GM21447 (cell line): Measurements from ENCODE around the gene KANTR.

ENCODE experiments used
- ATAC-seq: cut with Tn5 transposase; IDR thresholded peaks from one replicate; pipeline ENCODE4 v1.9.1; 2021; ENCODE audit not compliant: unreplicated experiment

The KANTR gene

DNA sequence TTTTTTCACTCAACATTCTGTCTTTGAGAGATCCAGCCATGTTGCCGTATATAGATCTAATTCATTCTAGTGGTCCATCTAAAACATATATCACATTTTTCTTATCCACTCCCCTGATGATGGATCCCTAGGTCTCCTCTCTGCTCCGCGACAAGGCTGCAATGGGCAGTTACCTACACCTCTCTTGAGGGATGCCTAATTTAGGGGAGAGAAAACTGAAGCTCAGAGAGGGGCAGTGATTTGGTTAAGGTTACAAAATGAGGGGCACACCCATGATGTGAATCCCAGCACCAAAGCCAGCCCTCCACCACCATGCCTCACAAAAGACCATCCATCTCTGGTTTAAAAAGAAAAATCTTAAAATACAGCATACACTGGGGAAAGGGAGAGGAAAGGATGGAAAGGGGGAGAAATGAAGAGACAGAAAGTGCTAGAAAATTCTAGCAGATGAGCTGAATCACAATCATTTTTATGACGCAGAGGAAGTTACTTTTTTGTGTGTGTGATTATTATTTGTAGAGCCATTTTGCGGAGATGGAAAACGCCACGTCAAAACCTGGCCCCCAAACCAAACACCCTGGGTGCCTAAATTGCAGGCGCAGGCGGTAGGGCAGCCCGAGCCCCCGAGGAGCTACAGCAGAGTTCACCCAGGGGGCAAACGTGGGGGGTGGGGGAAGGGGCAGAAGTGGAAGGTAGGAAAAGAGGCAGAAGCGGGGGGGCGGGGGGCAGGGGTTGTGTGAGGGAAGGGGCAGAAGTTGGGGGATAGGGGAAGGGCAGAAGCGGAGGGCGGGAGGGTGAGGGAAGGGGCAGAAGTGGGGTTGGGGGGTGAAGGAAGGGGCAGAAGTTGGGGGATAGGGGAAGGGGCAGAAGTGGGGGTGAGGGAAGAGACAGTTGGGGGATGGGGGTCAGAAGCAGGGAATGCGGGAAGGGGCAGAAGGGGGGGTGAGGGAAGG, 13.0 kb upstream of the KANTR start:
- no peak for ATAC-seq

DNA sequence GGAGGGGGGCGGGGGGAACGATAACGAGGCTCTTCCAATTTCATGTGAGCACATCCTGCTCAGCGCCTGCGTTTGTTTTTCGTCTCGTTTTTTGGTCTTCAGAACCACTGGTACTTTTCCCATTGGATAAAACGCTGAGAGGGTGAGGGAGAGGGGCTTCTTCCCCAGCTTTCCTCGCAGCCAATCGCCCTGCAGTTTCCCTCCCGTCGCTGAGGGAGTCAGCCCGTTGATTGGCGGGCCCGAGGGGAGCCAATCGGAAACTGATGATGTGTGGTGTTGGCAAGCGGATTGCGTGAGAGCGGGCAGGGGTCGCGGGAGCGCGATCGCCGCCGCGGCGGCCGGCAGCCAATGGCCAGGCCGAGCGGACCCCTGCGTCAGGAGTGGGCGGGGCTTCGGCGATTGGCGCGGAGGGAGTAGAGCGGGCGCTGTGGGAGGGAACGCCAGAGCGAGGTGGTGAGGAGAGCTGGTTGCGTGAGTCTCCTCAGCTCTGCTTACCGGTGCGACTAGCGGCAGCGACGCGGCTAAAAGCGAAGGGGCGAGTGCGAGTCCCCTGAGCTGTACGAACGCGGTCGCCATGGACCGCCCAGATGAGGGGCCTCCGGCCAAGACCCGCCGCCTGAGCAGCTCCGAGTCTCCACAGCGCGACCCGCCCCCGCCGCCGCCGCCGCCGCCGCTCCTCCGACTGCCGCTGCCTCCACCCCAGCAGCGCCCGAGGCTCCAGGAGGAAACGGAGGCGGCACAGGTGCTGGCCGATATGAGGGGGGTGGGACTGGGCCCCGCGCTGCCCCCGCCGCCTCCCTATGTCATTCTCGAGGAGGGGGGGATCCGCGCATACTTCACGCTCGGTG, 11.8 kb upstream of the KANTR start, which contains the start of gene TSPYL2:
TSPYL2 (plus strand) TSS at position 443 of the 848 bp plus-strand sequence; CDS start at position 575, 132 bp downstream.
- peak; percentile 94 for ATAC-seq

DNA sequence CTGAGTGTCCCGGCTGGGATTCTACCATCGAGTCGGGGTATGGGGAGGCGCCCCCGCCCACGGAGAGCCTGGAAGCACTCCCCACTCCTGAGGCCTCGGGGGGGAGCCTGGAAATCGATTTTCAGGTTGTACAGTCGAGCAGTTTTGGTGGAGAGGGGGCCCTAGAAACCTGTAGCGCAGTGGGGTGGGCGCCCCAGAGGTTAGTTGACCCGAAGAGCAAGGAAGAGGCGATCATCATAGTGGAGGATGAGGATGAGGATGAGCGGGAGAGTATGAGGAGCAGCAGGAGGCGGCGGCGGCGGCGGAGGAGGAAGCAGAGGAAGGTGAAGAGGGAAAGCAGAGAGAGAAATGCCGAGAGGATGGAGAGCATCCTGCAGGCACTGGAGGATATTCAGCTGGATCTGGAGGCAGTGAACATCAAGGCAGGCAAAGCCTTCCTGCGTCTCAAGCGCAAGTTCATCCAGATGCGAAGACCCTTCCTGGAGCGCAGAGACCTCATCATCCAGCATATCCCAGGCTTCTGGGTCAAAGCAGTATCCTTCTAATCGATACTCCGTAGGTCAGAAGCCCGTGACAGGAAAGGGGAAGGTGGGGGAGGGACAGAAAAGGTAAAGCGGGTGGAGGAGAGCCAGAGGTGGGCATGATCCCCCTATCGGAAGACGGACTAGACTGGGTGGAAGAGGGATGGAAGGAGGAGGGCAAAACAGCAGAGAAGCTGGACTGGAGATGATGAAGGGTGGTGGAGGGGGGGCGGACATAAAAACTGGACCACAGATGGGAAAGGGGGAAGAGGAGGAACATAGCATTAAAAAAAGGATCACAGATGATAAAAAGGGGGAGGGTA, 10.9 kb upstream of the KANTR start:
- no peak for ATAC-seq

DNA sequence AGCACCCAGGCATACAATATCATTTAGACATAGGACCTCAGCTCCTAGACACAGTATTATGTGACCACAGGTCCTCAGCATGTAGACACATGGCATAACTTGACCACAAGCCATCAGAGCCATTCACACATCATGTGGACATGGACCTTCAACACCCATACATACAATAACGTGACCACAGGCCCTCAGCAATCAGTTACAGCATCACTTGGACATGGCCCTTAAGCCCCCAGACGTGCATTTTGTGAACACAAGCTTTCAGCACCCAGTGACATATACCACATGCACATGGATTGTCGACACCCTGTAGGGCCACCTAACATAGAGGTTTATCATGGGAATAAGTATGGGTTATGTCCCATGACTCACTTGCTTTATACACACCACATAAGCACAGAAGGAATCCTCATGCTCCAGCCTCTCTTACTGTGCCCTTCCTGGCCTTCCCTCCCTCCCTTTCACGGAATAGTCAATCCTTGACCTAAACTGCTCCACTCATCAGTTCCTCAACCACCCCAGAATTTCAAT, 9.8 kb upstream of the KANTR start:
- no peak for ATAC-seq

DNA sequence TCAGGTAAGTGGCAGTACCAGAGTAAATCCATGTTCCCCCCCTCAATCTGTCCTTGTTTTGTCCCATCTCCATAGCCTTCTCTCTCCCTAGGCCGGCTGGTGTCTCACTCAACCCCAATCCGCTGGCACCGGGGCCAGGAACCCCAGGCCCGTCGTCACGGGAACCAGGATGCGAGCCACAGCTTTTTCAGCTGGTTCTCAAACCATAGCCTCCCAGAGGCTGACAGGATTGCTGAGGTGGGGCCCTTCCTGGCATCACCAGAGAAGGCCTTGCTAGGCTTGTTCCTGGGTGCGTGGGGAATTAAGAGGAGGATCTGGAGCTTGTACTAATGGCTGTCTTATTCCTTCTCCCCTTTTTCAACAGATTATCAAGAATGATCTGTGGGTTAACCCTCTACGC, 9.1 kb upstream of the KANTR start:
- ATAC-seq, result no peak

DNA sequence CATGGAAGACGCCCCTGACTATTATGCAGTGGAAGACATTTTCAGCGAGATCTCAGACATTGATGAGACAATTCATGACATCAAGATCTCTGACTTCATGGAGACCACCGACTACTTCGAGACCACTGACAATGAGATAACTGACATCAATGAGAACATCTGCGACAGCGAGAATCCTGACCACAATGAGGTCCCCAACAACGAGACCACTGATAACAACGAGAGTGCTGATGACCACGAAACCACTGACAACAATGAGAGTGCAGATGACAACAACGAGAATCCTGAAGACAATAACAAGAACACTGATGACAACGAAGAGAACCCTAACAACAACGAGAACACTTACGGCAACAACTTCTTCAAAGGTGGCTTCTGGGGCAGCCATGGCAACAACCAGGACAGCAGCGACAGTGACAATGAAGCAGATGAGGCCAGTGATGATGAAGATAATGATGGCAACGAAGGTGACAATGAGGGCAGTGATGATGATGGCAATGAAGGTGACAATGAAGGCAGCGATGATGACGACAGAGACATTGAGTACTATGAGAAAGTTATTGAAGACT, 8.2 kb upstream of the KANTR start:
- ATAC-seq, result no peak

DNA sequence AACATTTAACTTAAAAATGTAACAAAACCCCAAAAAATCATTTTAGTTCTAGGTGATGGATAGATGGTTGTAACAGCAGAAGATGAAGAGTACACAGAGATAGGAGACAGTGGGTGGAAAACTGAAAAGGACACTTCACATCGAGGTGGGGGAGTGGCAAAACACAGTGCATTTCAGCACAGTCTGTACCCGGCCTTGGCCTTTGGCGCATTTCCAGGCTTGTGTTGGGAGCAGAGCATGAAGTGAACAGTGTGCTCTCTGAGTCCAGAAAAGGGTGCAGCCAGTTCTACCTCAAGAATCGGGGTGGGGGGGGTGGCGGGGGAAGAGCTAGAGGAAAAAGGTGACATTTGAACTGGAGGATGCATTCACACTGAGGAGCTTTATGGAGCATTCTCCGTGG, 7.5 kb upstream of the KANTR start:
- ATAC-seq, result no peak

DNA sequence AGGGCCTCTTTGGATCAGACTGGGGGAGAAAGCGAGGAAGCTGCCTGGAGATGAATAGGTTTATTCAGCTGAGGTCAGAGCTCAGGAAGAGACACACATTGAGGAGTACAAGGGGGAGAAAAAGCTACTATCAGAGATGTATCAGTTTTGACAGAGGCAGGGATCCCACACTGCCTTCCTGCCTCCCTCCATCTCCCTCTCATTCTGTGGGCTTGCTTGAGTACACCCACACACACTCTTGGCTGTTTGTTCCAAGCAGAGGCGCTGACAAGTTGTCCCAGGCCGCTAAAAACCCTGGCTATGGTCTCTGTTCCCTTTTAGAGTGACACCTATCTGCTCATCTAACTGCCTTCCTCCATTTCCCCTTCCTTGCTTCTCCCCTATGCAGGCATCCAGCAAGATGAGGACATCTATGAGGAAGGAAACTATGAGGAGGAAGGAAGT, 6.5 kb upstream of the KANTR start:
- no peak for ATAC-seq

DNA sequence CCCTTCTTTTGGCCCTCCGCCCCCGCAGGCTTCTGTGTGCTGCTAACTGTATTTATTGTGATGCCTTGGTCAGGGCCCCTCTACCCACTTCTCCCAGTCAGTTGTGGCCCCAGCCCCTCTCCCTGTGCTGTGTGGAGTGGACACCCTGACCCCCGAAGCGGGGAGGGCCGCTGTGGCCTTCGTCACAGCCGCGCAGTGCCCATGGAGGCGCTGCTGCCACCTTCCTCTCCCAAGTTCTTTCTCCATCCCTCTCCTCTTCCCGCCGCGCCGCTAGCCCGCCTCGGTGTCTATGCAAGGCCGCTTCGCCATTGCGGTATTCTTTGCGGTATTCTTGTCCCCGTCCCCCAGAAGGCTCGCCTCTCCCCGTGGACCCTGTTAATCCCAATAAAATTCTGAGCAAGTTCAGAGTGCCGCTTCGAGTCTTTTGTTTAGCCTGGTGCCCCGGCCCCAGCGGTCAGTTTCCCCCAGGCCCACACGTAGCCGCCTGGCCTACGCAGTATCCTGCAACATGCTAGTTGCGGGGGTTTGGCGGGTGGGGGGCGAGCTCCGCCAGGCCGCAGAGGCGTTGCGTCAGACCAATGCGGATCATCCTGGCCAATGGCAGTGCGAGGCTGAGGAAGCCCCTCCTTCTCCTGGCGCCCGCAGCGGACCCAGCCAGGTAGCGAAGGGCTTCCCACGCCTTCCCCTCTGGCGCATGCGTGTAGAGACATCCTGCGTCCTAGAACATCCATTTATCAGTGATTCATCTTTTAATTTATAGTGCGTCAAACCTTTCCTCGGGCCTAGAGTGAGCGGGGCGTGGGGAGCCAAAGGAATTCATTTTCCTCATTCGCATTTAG, 5.6 kb upstream of the KANTR start:
- ATAC-seq, result peak; percentile 52

DNA sequence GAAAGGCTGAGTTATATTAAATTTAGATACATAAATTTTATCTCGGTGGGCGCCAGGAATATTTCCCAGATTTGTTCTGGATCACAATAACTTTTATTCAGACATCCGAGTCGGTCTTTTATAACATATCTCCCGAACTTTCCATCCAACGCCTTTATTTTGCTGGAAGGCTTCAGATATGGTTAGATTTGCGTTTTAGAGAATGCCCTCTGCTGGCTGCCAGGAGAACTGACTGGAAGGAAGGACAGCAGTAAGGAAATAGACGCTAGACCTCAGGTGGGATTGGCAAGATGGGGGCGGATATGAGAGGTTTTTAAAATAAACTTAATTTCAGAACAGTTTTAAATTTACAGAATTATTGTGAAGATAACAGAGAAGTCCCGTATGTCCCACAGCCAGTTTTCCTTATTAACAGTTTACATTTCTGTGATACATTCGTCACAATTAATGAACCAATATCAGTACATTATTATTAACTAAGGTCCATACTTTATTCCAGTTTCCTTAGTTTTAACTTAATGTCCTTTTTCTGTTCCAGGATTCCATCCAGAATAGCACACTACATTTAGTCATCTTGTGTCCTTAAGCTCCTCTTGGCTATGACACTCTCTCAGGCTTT, 4.6 kb upstream of the KANTR start:
- ATAC-seq, result no peak

DNA sequence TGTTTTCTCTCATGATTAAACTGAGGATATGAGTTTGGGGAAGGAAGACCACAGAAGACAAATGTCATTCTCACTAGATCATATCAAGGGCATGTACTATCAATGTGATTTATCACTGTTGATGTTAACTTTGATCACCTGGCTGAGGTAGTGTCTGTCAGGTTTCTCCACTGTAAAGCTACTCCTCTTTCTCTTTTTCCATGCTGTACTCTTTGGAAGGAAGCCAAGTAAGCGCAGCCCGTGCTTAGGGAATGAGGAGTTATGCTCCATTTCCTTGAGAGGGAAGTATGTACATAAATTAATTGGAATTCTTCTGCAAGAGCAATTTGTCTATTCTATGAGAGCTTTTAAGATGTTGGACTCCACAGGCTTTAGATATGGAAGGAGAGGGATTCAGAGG, 4.0 kb upstream of the KANTR start:
- no peak for ATAC-seq

DNA sequence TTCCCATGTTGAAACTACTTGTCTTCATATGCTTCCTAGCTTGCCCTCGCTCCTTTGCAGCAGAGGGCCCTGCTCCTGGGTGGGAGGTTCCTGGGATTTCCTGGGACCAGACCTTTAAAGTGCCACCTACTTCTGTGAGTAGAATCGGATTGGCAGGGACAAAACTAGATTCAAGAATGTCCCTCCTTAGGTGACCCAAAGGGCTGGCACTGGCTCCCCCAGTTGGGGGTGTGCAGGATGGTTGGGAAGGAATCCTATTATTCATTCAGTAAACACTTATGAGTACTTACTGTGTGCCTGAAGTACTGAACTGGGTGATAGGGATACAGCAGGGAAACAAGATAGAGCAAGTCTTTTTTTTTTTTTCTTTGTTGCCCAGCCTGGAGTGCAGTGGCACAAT, 2.6 kb upstream of the KANTR start:
- ATAC-seq, result no peak

DNA sequence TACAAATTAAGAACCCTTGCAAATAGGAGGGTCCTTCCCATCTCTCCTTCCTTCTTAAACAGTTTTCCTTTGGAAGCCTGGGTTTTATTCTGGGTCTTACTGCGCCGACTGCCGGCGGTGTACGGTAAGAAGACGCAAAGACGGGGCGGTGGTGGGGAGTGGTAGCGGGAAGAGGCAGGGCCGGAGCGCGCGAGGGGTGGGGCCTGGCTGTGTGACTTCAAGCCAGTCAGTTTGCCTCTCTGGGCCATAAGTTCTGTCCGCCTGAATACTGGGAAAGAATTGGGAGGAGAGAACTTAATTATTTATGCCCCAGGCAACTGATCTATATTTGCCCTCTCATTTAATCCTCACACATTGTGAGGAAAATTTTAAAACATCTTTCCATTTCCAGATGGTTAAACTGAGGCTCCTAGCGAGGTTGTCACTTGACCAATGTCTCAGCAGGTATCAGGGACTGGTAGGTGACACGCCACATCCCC, 726 bp upstream of the KANTR start:
- no peak for ATAC-seq

DNA sequence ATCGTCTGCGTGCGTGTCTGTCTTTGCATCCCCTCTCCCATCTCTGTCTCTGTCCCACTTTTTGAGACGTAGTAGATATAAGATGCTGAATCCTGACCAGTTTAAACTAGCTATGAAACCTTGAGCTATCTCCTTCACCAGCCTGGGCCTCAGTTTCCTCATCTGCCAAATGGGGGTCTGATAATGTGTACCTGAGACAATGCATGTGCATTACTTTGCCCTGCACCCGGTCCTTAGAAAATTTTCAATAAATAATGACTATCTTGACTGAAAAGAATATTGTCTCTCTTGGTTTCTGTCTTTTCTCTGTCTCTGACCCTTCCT, 602 bp downstream of the KANTR start:
- ATAC-seq, result no peak

DNA sequence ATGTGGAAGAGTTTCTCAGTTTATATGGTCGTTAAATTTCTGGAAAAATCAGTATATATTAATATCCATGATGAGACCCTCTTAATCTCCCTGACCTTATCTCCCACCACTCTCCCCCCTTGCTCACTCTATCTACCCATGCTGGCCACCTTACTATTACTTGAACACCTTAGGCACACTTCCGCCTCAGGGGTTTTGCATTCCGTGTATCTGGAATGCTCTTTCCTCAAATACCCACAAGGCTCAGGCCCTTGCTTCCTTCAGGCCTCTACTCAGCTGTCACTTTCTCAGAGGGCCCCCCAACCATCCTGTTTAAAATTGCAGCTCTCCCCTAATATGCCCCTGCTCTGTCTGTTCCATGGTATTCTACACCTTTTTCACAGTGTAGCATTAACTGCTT, 1.9 kb downstream of the KANTR start:
- ATAC-seq, result no peak

DNA sequence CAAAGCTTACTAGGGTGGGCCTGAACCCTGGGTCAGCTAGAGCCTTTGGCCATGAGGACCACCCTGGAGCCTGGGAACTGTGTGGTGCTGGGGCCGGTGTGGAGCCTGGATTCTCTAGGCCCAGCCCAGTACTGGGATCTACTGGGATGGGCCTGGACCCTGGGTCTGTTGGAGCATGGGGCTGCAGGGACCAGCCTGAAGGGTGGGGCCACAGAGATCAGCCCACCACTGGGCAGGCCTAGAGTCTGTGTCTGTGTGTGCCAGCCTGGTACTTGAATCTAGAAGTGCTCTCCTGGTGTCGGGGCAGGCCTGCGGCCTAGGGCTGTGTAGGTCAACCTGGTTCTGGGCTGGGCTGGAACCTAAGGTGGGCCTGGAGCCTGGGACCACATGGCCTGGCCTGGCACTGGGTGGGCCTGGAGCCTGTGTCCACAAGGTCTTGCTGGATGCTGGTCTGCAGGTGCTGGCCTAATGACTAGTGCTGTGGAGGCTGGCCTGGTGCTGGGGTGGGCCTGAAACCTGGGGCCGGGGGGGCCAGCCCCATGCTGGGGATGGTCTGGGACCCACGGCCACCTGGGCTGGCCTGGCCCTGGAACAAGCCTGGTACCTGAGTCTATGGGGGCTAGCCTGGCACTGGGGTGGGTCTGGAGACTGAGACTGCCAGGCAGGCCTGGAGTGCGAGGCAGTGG, 21.1 kb downstream of the KANTR start:
- ATAC-seq, result no peak

DNA sequence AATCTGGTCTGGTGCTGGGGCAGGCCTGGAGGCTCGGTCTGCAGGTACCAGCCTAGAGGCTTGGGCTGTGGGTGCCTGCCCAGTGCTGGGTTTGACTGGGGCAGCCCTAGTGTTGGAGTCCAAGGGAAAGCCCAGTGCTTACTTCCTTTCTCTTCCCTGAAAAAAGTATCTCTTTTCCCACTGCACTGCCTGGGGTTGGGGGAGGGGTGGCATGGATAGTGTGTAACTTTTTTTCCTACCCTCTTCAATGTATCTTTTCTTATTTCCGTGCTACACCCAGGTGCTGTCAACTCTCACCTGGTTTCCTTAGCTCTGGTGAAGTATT, 21.6 kb downstream of the KANTR start:
- ATAC-seq, result no peak

DNA sequence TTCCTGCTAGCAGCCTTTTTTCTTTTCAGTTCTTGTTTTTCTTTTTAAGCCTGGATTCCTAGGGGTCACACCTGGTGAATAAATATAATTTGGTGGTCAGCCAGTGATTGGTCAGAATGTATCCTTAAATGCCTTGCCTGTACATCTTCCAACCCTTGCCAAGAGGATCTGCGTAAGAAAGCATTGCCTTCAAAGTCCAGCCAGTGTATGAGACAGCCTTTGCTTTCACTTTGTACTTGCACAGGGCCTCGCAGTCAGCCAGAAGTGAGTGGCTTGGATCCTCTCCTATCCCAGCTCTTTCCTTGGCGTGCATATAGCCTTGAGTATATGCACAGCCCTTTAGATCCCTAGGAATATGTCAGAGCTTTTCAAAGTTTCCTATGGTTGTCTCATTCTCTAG, 22.2 kb downstream of the KANTR start:
- ATAC-seq, result no peak

DNA sequence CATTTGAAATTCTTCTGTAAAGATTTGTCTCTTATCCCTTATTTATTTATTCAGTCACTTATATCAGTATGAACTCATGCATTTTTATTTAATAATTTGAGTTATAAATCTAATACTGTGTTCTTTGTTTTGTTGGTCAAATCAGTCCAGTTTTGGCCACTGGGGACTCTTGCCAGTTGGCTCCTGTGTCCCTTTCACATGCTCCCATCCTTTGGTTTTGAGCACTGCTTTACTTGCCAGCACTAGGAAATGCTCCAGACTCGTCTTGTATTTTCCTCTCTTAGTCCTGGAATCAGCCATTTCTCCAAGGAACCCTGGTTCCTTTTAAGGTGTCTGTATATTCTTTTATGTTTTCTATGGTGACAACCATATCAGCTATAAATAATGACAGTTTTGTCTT, 28.1 kb downstream of the KANTR start:
- ATAC-seq, result no peak
